ENCODE results near the gene DEFB128. TPM values are rescaled to one million over a fixed set of nuclear protein-coding genes. Genes with fewer than 3 reads are reported as not detected.
A peak's percentile ranks its signal among the peaks of the same experiment; 100 is the strongest.
"Not testable (repeated sequence)": the region's sequence is repeated elsewhere in the genome, so short reads cannot be mapped to it uniquely, and the experiment has no call there.

Gene DEFB128
- total and polyA plus RNA-seq, 2 donors (not counting 3 experiments of a cell fraction or from before 2014, with no cell fraction given), result not detected

GRCh38 chr20:208942-209566 is 19.5 kb upstream of the DEFB128 start:
- H3K9me3 ChIP-seq (replicated peaks; ENCODE audit: control insufficient read depth, insufficient read depth, low read length), result no peaks in the 10 kb centered on the region
- H2AFZ ChIP-seq (ENCODE audit: low read depth, low read length), result no peak overlapping the region
- no peak overlapping the region for H3K4me3 ChIP-seq (replicated peaks in 1 of 3; ENCODE audit: insufficient read depth in 1 of 3, low read depth in 1 of 3, low read length in 3 of 3)
- no peak overlapping the region for H3K4me2 ChIP-seq (ENCODE audit: insufficient read depth, low read length)
- peak; percentile 71 for FAIRE-seq
- no peaks in the 10 kb centered on the region for H3K4me1 ChIP-seq (ENCODE audit: control insufficient read depth, extremely low read depth, insufficient read depth, low read length)
- no peaks in the 10 kb centered on the region for H3K36me3 ChIP-seq (ENCODE audit: control insufficient read depth in 2 of 2, extremely low read depth in 1 of 2, insufficient read depth in 2 of 2, low read length in 2 of 2)
- intact Hi-C loops (cut with micrococcal nuclease) (loop anchor here (1.0 to 5.0 kb wide), 3 partner anchors 58 to 138 kb away; partner anchors contain the start of gene NRSN2), dilution Hi-C loops (cut with MboI; ENCODE audit: extremely low pct_ligation_motif_present, low sequenced_read_pairs) (no loop called here)
- TF ChIP-seq EZH2 (IDR thresholded peaks at IDR 0.05; ENCODE audit: borderline replicate concordance, low read depth, low read length, severe bottlenecking) (no peak), FOS (IDR thresholded peaks at IDR 0.05; ENCODE audit: borderline replicate concordance, insufficient read depth, low read length) (peak; percentile 8), CTCF (IDR thresholded peaks at IDR 0.05; ENCODE audit: extremely low read depth in 1 of 2, insufficient read depth in 1 of 2, low read depth in 1 of 2, low read length in 2 of 2) (peak; percentile 31 to 50), JUN (IDR thresholded peaks at IDR 0.05; ENCODE audit: borderline replicate concordance, insufficient read depth, insufficient read length, low read depth) (no peak), POLR2A (IDR thresholded peaks at IDR 0.05; ENCODE audit: low read depth, low read length) (no peak), GATA2 (IDR thresholded peaks at IDR 0.05; ENCODE audit: insufficient read depth, insufficient read length, low read depth, low read length) (no peak)
- H4K20me1 ChIP-seq (replicated peaks; ENCODE audit: control insufficient read depth, extremely low read depth, insufficient read depth, low read length), result no peaks in the 10 kb centered on the region
- H3K9ac ChIP-seq (replicated peaks; ENCODE audit: extremely low read depth, insufficient read depth, low read length), result no peak overlapping the region
- no peak overlapping the region for H3K27ac ChIP-seq (ENCODE audit: insufficient read depth, low read depth, low read length)
- peak; percentile 66 for DNase-seq (ENCODE audit: low read depth, low spot score)
- POLR2A ChIA-PET, result no interaction called here
- BruUV-seq (replicated peaks), result no TSS peak
- CTCF ChIA-PET, result interaction anchor here (0.8 to 2.5 kb wide), 3 partner anchors 57 to 121 kb away, joined by 5 to 19 read pairs (median 9); no protein-coding TSS in a partner anchor
- no peaks in the 10 kb centered on the region for H3K79me2 ChIP-seq (ENCODE audit: control insufficient read depth, insufficient read depth, low read length)
- peaks cover 11 to 22% of the 10 kb centered on the region in 2 experiments for H3K27me3 ChIP-seq (ENCODE audit: control insufficient read depth in 2 of 2, insufficient read depth in 2 of 2, low read length in 2 of 2)
- no peaks in the 10 kb centered on the region for H3K9me1 ChIP-seq (replicated peaks; ENCODE audit: control insufficient read depth, extremely low read depth, insufficient read depth, low read length)

GRCh38 chr20:203630-204029 is 14.1 kb upstream of the DEFB128 start:
- H3K4me3 ChIP-seq (replicated peaks in 1 of 3; ENCODE audit: insufficient read depth in 1 of 3, low read depth in 1 of 3, low read length in 3 of 3); BruUV-seq (replicated peaks); intact Hi-C loops (cut with micrococcal nuclease); H3K27ac ChIP-seq (ENCODE audit: insufficient read depth, low read depth, low read length); FAIRE-seq; POLR2A ChIA-PET; H3K4me1 ChIP-seq (ENCODE audit: control insufficient read depth, extremely low read depth, insufficient read depth, low read length); H3K9me3 ChIP-seq (replicated peaks; ENCODE audit: control insufficient read depth, insufficient read depth, low read length); H3K36me3 ChIP-seq (ENCODE audit: control insufficient read depth in 2 of 2, extremely low read depth in 1 of 2, insufficient read depth in 2 of 2, low read length in 2 of 2); H4K20me1 ChIP-seq (replicated peaks; ENCODE audit: control insufficient read depth, extremely low read depth, insufficient read depth, low read length); CTCF ChIA-PET; H3K79me2 ChIP-seq (ENCODE audit: control insufficient read depth, insufficient read depth, low read length); H3K9me1 ChIP-seq (replicated peaks; ENCODE audit: control insufficient read depth, extremely low read depth, insufficient read depth, low read length); H3K9ac ChIP-seq (replicated peaks; ENCODE audit: extremely low read depth, insufficient read depth, low read length); H3K4me2 ChIP-seq (ENCODE audit: insufficient read depth, low read length); H2AFZ ChIP-seq (ENCODE audit: low read depth, low read length); dilution Hi-C loops (cut with MboI; ENCODE audit: extremely low pct_ligation_motif_present, low sequenced_read_pairs); DNase-seq (ENCODE audit: low read depth, low spot score): not testable (repeated sequence)
- H3K27me3 ChIP-seq (ENCODE audit: control insufficient read depth in 2 of 2, insufficient read depth in 2 of 2, low read length in 2 of 2), result peaks cover 6 to 14% of the 10 kb centered on the region in 2 experiments

Data from endothelial cell of umbilical vein (primary cell).